Renal cortex interstitium (tissue), 11 donors: ENCODE measurements around the gene MAN1C1. TPM values are rescaled to one million over a fixed set of nuclear protein-coding genes. Genes with fewer than 3 reads are reported as not detected.
"Not testable (repeated sequence)": the region's sequence is repeated elsewhere in the genome, so short reads cannot be mapped to it uniquely, and the experiment has no call there.

Source experiments
- DNase-seq, 11 donors: peaks; one replicate each; pipeline ENCODE4 v3.0.0-alpha.2; 2013; ENCODE audit warnings: low read depth in 9 of 11, low spot score in 4 of 11; ENCODE audit errors: extremely low read depth in 1 of 11
- polyA plus RNA-seq, 3 donors: library from polyadenylated mRNA; unstranded; fragments of 120-200 nt; gene quantifications; one replicate each; pipeline ENCODE4 v1.2.1, GENCODE V29; 2013; ENCODE audit not compliant: insufficient read length in 3 of 3

The MAN1C1 gene
- polyA plus RNA-seq, 3 donors: 12.4 to 18.0 (median 14.0) TPM

- no peak for DNase-seq
Observed at GRCh38 chr1:25647863-25648262, 31.3 kb downstream of the MAN1C1 start.

DNA sequence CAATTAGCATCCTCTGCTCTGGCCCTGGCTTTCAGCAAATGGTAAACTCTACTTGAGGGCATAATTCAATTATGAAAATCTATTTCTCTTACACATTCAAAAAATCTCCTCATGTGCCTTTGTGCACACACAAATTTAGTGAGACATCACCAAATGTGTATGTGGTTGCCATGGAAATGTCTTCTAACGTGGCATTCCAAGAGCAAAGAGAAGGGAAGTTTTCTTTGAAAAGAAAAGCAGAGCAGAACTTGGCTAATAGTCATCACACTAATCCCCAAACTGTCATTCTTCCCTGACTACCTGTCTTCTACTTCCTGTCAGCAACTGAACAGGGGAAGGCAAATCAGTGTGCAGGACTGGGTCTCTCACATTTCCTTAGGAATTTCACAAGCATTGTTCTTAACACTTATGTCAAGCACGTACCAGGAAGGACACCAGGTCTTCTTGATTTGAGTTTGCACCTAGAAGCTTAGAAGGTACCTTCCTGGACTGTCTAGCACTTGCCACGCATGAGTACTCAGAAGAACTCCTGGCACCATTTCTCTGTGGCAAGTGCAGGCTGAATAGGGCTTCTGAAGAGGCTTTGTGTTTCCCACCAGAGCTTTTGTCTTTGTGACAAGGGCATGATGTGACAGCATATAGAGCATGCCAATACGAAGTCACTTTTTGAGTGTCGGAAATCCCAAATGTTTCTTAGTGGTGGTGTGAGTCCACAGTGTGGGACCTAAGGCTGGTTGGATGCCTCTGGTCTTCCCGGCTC is 32.3 kb downstream of the MAN1C1 start:
- no peak for DNase-seq

- no peak for DNase-seq
Observed at GRCh38 chr1:25649505-25650288, 33.1 kb downstream of the MAN1C1 start.

DNA sequence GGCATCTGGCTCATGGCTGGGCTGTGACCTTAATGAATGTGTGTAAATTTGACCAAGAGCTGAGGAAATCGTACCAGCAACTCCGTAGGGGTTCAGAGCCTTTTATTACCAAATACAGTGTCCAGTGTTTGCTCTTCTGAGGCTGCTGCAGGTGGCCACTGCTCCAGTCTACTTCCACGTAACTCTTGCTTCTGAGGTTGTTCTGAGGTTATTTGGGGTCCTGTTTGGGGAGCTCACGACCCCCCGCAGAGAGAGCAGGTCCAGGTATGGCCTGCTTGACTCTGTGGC is 33.6 kb downstream of the MAN1C1 start:
- DNase-seq: no peak

DNA sequence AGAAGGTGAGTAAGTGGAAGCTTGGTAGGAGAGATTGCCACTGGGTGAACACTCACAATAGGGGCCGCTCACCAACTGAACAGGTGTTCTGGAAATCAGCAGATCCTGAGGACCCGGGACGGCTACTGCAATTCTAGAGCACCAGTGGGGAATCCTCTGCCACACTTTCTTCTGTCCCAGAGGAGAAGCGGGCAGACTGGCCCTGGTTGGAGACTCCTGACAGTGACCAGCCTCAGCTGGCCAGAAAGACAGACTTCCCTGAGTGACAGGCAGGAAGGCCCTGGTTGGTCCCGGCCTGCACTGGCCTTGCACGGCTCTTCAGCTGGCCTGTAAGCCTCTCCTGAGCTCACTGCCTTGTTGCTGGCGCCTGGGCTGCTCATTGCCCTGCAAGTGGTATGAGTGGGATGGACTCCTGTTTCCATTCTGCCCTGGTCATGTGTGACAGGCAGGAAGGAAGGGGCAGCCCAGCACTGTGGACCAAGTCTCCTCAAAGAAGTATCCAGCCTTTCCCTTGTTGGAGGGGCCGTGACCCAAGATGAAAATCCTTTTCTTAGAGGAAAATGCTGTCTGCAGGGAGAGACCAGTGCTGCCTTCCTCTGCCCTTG is 34.5 kb downstream of the MAN1C1 start:
- no peak for DNase-seq

DNA sequence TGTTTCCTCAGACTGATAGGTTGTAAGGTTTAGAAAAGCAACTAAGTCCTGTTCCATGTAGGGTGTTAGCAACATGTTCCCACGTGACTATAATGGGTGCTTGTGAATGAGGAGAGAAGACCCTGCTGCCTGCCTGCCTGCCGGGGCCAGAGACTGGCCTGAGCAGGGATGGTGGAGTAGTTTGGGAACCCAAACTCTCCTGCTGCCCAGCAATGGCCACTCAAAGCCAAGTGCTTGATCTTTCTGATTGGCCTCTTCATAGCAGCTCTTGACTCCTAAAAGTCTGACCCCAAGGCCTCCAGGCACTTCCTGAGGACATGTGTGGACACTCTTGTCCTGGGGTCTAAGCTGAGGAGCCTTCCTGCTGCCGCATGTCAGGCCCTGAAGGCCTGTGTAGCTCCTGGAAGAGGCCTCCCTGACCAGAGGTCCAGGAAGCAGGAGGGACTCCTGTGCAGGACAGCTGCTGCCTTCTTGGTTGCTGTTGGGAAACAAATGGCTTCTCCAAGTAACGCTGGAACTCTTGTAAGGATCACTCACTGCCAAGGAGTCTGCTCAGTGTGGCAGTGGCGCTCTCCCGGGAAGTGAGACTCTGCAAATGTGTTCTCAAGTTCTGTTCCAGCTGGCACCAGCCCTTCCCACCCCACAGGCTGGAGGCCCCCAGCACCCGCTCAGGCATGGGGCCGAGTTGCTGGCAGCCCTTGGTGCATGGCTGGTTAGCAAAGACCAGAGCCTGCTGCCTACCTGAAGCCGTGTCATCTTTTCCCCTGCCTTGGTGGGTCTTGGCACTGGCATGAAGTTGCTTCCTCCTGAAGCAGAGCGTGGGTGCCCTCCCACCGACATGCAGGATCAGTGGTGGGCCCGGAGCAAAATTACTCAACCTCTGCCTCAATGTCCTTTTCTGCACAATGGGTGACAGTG is 35.5 kb downstream of the MAN1C1 start:
- DNase-seq: no peak

DNA sequence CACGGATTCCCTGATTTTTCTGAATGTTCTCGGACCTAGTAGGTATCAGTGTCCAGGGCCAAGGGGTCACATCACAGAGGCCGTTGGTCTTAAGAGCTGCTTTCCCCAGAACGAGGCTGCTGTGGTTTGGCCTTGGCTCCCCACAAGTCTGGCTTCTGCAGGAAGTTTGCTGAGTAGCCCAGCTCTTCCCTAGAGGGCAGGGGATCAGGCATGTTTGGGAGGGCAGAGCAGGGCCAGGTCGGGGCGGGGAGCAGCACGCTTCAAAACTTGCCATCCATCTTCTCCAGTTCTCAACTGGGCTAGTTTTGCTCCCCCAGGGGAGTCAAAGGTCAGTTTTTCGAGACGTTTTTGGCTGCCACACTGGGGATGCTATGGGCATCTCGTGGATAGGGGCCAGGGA is 37.0 kb downstream of the MAN1C1 start:
- DNase-seq: no peak

DNA sequence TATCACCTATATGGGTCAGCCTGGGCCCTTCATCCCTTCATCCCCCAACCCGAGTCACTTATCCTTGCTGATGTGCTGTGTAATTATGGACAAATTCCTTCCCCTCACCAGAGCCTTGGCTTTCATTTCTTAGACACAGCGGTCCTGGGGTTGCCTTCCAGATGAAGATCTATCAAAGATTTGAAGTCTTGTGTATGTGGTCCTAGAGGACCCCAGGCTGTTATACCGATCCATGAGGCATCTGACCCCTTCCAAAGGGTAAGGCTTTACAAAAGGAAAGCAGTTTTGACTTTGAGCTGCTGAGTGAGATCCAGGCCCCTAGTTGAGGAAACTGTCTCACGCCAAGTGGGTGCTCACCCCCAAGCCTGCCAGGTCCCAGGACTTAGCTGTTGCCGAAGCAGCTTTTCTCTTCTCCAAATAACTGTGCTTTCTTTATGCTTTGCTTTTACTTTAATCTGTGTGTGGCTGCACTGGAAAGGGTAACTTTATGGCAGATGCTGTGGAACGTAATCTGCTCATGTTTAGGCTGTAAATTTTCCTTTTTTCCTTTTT is 37.6 kb downstream of the MAN1C1 start:
- DNase-seq: no peak

DNA sequence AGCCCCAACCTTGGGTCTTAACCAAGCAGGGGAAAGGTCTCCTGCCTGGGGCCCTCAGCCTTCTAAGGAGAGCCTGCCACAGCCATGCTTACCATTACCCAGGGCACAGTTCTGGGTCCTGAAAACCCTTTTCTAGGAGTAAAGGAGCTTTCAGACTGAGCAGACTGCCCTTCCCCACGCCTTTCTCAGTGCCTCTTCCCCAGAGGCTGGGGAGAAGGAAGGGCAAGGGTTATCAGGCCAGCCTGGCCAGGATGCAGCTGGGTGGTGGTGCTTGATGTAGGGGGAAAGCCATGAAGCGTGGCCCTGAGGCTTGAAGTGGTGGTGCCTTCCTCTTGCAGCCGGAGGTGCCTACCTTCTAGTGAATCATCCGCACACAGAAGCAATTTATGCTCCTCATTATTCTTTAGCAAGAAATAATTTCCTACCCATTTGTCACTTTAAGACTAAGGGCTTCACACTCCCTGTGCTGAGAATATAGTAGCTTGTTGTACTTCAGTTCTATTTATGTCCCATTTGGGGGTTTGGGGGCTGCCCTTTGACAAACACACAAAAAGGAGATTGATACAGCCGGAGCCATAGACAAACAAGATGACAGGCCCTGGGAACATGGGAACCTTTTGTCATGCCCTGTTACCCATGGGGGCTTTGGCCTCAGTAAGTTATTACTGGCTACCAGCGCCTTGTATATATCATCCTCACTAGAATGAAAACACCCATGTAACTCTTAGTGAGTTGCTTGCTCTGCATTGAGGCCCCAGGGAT is 40.7 kb downstream of the MAN1C1 start:
- DNase-seq: no peak

GRCh38 chr1:25657883-25658760 is 41.5 kb downstream of the MAN1C1 start:
- DNase-seq: no peak

DNA sequence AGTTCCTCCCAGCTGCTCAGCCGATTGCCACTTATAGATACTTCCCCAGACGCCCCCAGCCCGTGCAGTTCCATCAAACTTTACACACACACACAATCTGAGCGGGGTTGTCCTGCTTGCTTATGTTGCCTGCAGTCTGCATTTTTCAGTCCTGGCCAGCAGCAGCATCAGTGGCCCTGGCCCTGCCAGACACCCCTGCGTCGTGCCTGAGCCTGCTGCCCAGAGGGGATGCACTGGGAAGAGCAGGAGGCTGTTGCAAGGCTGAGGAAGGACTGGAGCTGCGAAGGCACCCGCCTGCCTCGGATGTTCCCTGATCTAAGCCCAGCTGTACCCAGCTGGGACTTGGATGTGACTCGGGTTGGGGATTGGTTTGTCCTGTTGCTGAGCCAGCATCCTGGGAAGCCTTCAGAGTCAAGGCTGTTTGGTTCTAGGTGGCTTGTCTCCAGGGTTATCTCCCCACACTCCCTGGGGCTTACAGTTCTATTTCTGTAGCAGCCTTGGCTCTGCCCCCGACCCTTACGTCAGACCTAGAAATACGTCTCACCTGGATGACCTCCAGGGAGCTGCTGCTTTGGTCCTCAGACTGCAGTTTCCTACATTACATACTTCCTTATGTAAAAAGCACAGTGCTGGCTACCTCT is 42.3 kb downstream of the MAN1C1 start:
- DNase-seq: no peak

- no peak for DNase-seq
Observed at GRCh38 chr1:25661043-25661815, 44.6 kb downstream of the MAN1C1 start.

DNA sequence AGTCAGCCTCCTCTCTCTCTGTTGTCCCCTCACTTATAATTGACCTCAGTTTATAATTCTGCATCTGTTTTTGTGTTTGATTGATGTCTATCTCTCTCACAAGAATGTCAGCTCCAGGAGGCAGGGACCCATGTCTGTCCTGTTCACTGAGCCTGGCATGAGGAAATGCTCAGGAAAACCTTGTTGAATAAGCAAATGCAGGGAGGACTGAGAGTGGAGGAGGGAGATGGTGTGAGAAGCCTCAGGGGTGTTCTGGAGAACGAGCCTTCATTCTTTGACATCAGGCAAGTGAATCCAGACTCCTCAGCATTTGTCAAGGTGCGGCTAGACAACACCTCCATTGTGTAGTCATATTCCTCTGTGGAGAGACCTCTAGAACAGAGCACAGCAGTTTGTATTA is 45.5 kb downstream of the MAN1C1 start:
- DNase-seq: no peak

GRCh38 chr1:25662959-25663358 is 46.4 kb downstream of the MAN1C1 start:
- not testable (repeated sequence) for DNase-seq

GRCh38 chr1:25664357-25665199 is 48.0 kb downstream of the MAN1C1 start:
- DNase-seq: no peak
